Suprapubic skin (tissue), 3 donors: ENCODE measurements around the gene ITPA.

Source experiments
- CTCF ChIP-seq, 2 donors: fragments of 200-600 bp in 1 of 2; fragments of 450-650 bp in 1 of 2; sonication (generic) in 1 of 2; IDR thresholded peaks; one replicate each; pipeline ENCODE4 v1.5.1; 2016 to 2019; ENCODE audit warnings: antibody characterized with exemption in 2 of 2, mild to moderate bottlenecking in 1 of 2, moderate library complexity in 1 of 2
- POLR2A ChIP-seq, 2 donors: fragments of 450-650 bp; IDR thresholded peaks; one replicate each; pipeline ENCODE4 v1.6.1; 2017; ENCODE audit warnings: antibody characterized with exemption in 2 of 2, mild to moderate bottlenecking in 2 of 2, moderate library complexity in 2 of 2

- TF ChIP-seq CTCF (IDR thresholded peaks at IDR 0.05) (no peak), POLR2A (IDR thresholded peaks at IDR 0.05) (no peak)
Observed at GRCh38 chr20:3199976-3200755, 9.1 kb upstream of the ITPA start.
